GM12878 (cell line): ENCODE data around the gene CYP3A4.

ENCODE experiments used
- BRCA1 ChIP-seq: IDR thresholded peaks from 2 replicates; pipeline ENCODE4 v1.6.1; 2011; ENCODE audit warnings: low read depth, low read length, improper control_type of control experiment
- E2F8 ChIP-seq: fragments of 450-650 bp; IDR thresholded peaks from 2 replicates; pipeline ENCODE4 v1.6.1; 2018; ENCODE audit warnings: mild to moderate bottlenecking, low read depth, moderate library complexity; ENCODE audit not compliant: partially characterized antibody
- IRF4 ChIP-seq: IDR thresholded peaks from 2 replicates; pipeline ENCODE4 v1.6.1; 2011; ENCODE audit warnings: low read depth, low read length
- TBL1XR1 ChIP-seq: IDR thresholded peaks from 2 replicates; pipeline ENCODE4 v1.6.1; 2012; ENCODE audit warnings: low read depth, low read length, improper control_type of control experiment

- TF ChIP-seq BRCA1 (no peak), TBL1XR1 (no peak), IRF4 (no peak), E2F8 (no peak)
Observed at GRCh38 chr7:99731638-99732374, 52.2 kb downstream of the CYP3A4 start.
